Neural cell (in vitro differentiated cells): ENCODE data around the gene CKLF. TPM values are rescaled to one million over a fixed set of nuclear protein-coding genes. Genes with fewer than 3 reads are reported as not detected.

Experiments used
- H2AFZ ChIP-seq: fragments of 200-600, 300-800 bp; sonication (generic), shearing (Covaris generic); 2 replicates; pipeline ENCODE4 v1.6.0; 2014; ENCODE audit warnings: low read depth, mild to moderate bottlenecking, antibody characterized with exemption, low read length, moderate library complexity
- H3F3A ChIP-seq: fragments of 200-600 bp; shearing (Covaris generic); 2 replicates; pipeline ENCODE4 v1.6.1; 2016; ENCODE audit warnings: mild to moderate bottlenecking, moderate library complexity, mixed read lengths, antibody characterized with exemption, low read length; ENCODE audit not compliant: insufficient read depth, poor library complexity, severe bottlenecking
- H3K27ac ChIP-seq: fragments of 200-600, 300-800 bp; sonication (generic), shearing (Covaris generic); 2 replicates; pipeline ENCODE4 v1.5.1; 2014; ENCODE audit warnings: mild to moderate bottlenecking, low read length, moderate library complexity
- H3K27me3 ChIP-seq: fragments of 300-800, 200-600 bp; sonication (generic), shearing (Covaris generic); 2 replicates; pipeline ENCODE4 v1.6.0; 2014; ENCODE audit warnings: mild to moderate bottlenecking, low read depth, low read length, moderate library complexity; ENCODE audit not compliant: insufficient read depth
- H3K36me3 ChIP-seq: fragments of 300-800, 200-600 bp; sonication (generic), shearing (Covaris generic); 2 replicates; pipeline ENCODE4 v1.5.1; 2014; ENCODE audit warnings: mild to moderate bottlenecking, antibody characterized with exemption, low read length, moderate library complexity; ENCODE audit not compliant: insufficient read depth
- H3K4me2 ChIP-seq: fragments of 300-800, 200-600 bp; sonication (generic), shearing (Covaris generic); 2 replicates; pipeline ENCODE4 v1.6.0; 2014; ENCODE audit warnings: mild to moderate bottlenecking, low read length
- H3K4me3 ChIP-seq: fragments of 300-800, 200-600 bp; sonication (generic), shearing (Covaris generic); 2 replicates; pipeline ENCODE4 v1.5.1; 2014; ENCODE audit warnings: mild to moderate bottlenecking, low read length, moderate library complexity
- H3K79me2 ChIP-seq: fragments of 200-600 bp; shearing (Covaris generic); replicated peaks from 2 replicates; pipeline ENCODE4 v1.6.0; 2014; ENCODE audit warnings: mild to moderate bottlenecking, low read length, moderate library complexity; ENCODE audit not compliant: insufficient read depth
- H3K9ac ChIP-seq: fragments of 300-800, 200-600 bp; sonication (generic), shearing (Covaris generic); 2 replicates; pipeline ENCODE4 v1.6.1; 2016; ENCODE audit warnings: mild to moderate bottlenecking, low read length, mixed read lengths
- H3K9me2 ChIP-seq: fragments of 200-600 bp; shearing (Covaris generic); 2 replicates; pipeline ENCODE4 v1.6.1; 2016; ENCODE audit warnings: mild to moderate bottlenecking, low read length, mixed read lengths; ENCODE audit not compliant: insufficient read depth
- H3K9me3 ChIP-seq: fragments of 200-600, 300-800 bp; sonication (generic), shearing (Covaris generic); 2 replicates; pipeline ENCODE4 v1.6.1; 2016; ENCODE audit warnings: mild to moderate bottlenecking, mixed run types, low read length, moderate library complexity, mixed read lengths
- H4K20me1 ChIP-seq: fragments of 200-600 bp; shearing (Covaris generic); 2 replicates; pipeline ENCODE4 v1.6.1; 2016; ENCODE audit warnings: mild to moderate bottlenecking, mixed run types; ENCODE audit not compliant: insufficient read depth
- CTCF ChIP-seq: fragments of 450-650 bp; IDR thresholded peaks from 2 replicates; pipeline ENCODE4 v1.5.1; 2014; ENCODE audit warnings: antibody characterized with exemption, mild to moderate bottlenecking, moderate library complexity; ENCODE audit not compliant: poor library complexity, severe bottlenecking
- EP300 ChIP-seq: fragments of 450-650 bp; conservative IDR thresholded peaks from 2 replicates; pipeline ENCODE4 v1.6.1; 2014; ENCODE audit warnings: antibody characterized with exemption, mild to moderate bottlenecking, moderate library complexity; ENCODE audit not compliant: poor library complexity, severe bottlenecking
- EZH2 ChIP-seq: fragments of 200-600, 300-800 bp; shearing (Covaris generic), sonication (generic); IDR thresholded peaks from 2 replicates; pipeline ENCODE4 v1.6.1; 2014; ENCODE audit warnings: antibody characterized with exemption, low read length, borderline replicate concordance, mild to moderate bottlenecking; ENCODE audit not compliant: insufficient read depth, poor library complexity, severe bottlenecking
- MXI1 ChIP-seq: fragments of 450-650 bp; conservative IDR thresholded peaks from 2 replicates; pipeline ENCODE4 v1.6.1; 2014; ENCODE audit warnings: antibody characterized with exemption, mild to moderate bottlenecking; ENCODE audit not compliant: poor library complexity, severe bottlenecking
- POLR2AphosphoS5 ChIP-seq: IDR thresholded peaks from 2 replicates; pipeline ENCODE4 v1.6.1; 2012
- RAD21 ChIP-seq: fragments of 450-650 bp; conservative IDR thresholded peaks from 2 replicates; pipeline ENCODE4 v1.6.1; 2014; ENCODE audit warnings: antibody characterized with exemption, mild to moderate bottlenecking, moderate library complexity
- SMC3 ChIP-seq: fragments of 450-650 bp; conservative IDR thresholded peaks from 2 replicates; pipeline ENCODE4 v1.6.1; 2014; ENCODE audit warnings: antibody characterized with exemption, mild to moderate bottlenecking, moderate library complexity; ENCODE audit not compliant: poor library complexity
- TAF1 ChIP-seq: IDR thresholded peaks from 2 replicates; pipeline ENCODE4 v1.6.1; 2012; ENCODE audit warnings: low read depth
- polyA plus RNA-seq: library from polyadenylated mRNA; depleted of rRNA; stranded (reverse); fragments of >200 nt; gene quantifications from 2 replicates; pipeline ENCODE4 v1.2.3, GENCODE V29; 2014
- TF ChIP-seq, protein P1 (sequence below): IDR thresholded peaks from 2 replicates; pipeline ENCODE4 v1.6.1; 2012; ENCODE audit warnings: borderline replicate concordance

The CKLF gene
- polyA plus RNA-seq, 1 donor from 2014 or later = 40.8 TPM

GRCh38 chr16:66528294-66528693 is 24.1 kb upstream of the CKLF start:
- no peaks in the 10 kb centered on the region for H4K20me1 ChIP-seq
- no peak overlapping the region for H3K27ac ChIP-seq
- H3K27me3 ChIP-seq = no peaks in the 10 kb centered on the region
- no peaks in the 10 kb centered on the region for H3K9me2 ChIP-seq
- H3K4me2 ChIP-seq = no peak overlapping the region
- H2AFZ ChIP-seq = no peak overlapping the region
- H3K9me3 ChIP-seq = no peaks in the 10 kb centered on the region
- H3K36me3 ChIP-seq = no peaks in the 10 kb centered on the region
- H3K9ac ChIP-seq = no peak overlapping the region
- TF ChIP-seq EP300 (no peak), EZH2 (no peak), TAF1 (no peak), POLR2AphosphoS5 (no peak), CTCF (no peak), MXI1 (no peak), RAD21 (no peak), SMC3 (no peak)
- TF ChIP-seq, protein P1, sequence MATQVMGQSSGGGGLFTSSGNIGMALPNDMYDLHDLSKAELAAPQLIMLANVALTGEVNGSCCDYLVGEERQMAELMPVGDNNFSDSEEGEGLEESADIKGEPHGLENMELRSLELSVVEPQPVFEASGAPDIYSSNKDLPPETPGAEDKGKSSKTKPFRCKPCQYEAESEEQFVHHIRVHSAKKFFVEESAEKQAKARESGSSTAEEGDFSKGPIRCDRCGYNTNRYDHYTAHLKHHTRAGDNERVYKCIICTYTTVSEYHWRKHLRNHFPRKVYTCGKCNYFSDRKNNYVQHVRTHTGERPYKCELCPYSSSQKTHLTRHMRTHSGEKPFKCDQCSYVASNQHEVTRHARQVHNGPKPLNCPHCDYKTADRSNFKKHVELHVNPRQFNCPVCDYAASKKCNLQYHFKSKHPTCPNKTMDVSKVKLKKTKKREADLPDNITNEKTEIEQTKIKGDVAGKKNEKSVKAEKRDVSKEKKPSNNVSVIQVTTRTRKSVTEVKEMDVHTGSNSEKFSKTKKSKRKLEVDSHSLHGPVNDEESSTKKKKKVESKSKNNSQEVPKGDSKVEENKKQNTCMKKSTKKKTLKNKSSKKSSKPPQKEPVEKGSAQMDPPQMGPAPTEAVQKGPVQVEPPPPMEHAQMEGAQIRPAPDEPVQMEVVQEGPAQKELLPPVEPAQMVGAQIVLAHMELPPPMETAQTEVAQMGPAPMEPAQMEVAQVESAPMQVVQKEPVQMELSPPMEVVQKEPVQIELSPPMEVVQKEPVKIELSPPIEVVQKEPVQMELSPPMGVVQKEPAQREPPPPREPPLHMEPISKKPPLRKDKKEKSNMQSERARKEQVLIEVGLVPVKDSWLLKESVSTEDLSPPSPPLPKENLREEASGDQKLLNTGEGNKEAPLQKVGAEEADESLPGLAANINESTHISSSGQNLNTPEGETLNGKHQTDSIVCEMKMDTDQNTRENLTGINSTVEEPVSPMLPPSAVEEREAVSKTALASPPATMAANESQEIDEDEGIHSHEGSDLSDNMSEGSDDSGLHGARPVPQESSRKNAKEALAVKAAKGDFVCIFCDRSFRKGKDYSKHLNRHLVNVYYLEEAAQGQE = no peak
- H3F3A ChIP-seq = no peaks in the 10 kb centered on the region
- H3K79me2 ChIP-seq = no peaks in the 10 kb centered on the region
- H3K4me3 ChIP-seq = no peak overlapping the region

- no peak overlapping the region for H3K4me2 ChIP-seq
- H3F3A ChIP-seq = no peaks in the 10 kb centered on the region
- H4K20me1 ChIP-seq = no peaks in the 10 kb centered on the region
- no peaks in the 10 kb centered on the region for H3K36me3 ChIP-seq
- no peak overlapping the region for H3K4me3 ChIP-seq
- no peak overlapping the region for H3K27ac ChIP-seq
- TF ChIP-seq, protein P1 = no peak
- TF ChIP-seq RAD21 = no peak
- TF ChIP-seq EZH2 = no peak
- no peak for TF ChIP-seq EP300
- TF ChIP-seq TAF1 = no peak
- no peak for TF ChIP-seq POLR2AphosphoS5
- no peak for TF ChIP-seq SMC3
- no peak for TF ChIP-seq CTCF
- TF ChIP-seq MXI1 = no peak
- H3K9me2 ChIP-seq = no peaks in the 10 kb centered on the region
- H3K79me2 ChIP-seq = no peaks in the 10 kb centered on the region
- H3K9me3 ChIP-seq = no peaks in the 10 kb centered on the region
- H2AFZ ChIP-seq = no peak overlapping the region
- no peaks in the 10 kb centered on the region for H3K27me3 ChIP-seq
- H3K9ac ChIP-seq = no peak overlapping the region
Measured at GRCh38 chr16:66529475-66529874, 22.9 kb upstream of the CKLF start.
